Measurements from ENCODE around the gene PPP2R1B. TPM values are rescaled to one million over a fixed set of nuclear protein-coding genes. Genes with fewer than 3 reads are reported as not detected.

The PPP2R1B gene
- total and polyA plus RNA-seq, 7 donors = 9.0 to 17.8 (median 14.9) TPM

GRCh38 chr11:111693224-111693937, 72.8 kb downstream of the PPP2R1B start:
- Histone ChIP-seq H3K27me3 (no peaks in the 10 kb centered on the region), H3K4me3 (no peak overlapping the region), H3K36me3 (peaks cover 0 to 14% (median 3%) of the 10 kb centered on the region in 4 donors), H3K4me1 (peaks cover 0 to 5% (median 1%) of the 10 kb centered on the region in 4 donors), H3K27ac (no peak overlapping the region), H3K9me3 (no peaks in the 10 kb centered on the region)
- intact Hi-C loops (cut with DNase I) = no loop called here
- no peak for DNase-seq
- TF ChIP-seq POLR2A (IDR thresholded peaks at IDR 0.05) = no peak
- TF ChIP-seq CTCF (IDR thresholded peaks at IDR 0.05) = no peak
- no peak for TF ChIP-seq EP300 (IDR thresholded peaks at IDR 0.05)
- no peak for TF ChIP-seq POLR2AphosphoS5 (IDR thresholded peaks at IDR 0.05)
- WGBS, 2 donors = 94 to 95% methylated on average over 6 of the region's 6 CpGs

GRCh38 chr11:111691741-111692140, 74.4 kb downstream of the PPP2R1B start:
- 85 to 92% methylated on average over 3 of the region's 3 CpGs for WGBS, 2 donors
- H3K27me3 ChIP-seq = no peaks in the 10 kb centered on the region

GRCh38 chr11:111691176-111691575, 75.0 kb downstream of the PPP2R1B start:
- no peak for DNase-seq
- no peak overlapping the region for H3K4me3 ChIP-seq
- WGBS, 2 donors = 96% methylated on average over 2 of the region's 2 CpGs
- no peak for TF ChIP-seq POLR2AphosphoS5 (IDR thresholded peaks at IDR 0.05)
- no peak for TF ChIP-seq POLR2A (IDR thresholded peaks at IDR 0.05)
- no peak for TF ChIP-seq EP300 (IDR thresholded peaks at IDR 0.05)
- no peak for TF ChIP-seq CTCF (IDR thresholded peaks at IDR 0.05)
- intact Hi-C loops (cut with DNase I) = no loop called here
- no peak overlapping the region for H3K27ac ChIP-seq
- H3K4me1 ChIP-seq = peaks cover 0 to 4% (median 0%) of the 10 kb centered on the region in 4 donors
- peaks cover 0 to 19% (median 8%) of the 10 kb centered on the region in 4 donors for H3K36me3 ChIP-seq
- no peaks in the 10 kb centered on the region for H3K9me3 ChIP-seq
- no peaks in the 10 kb centered on the region for H3K27me3 ChIP-seq

More at GRCh38 chr11:111691741-111692140, 74.4 kb downstream of the PPP2R1B start:
- Histone ChIP-seq H3K9me3 (no peaks in the 10 kb centered on the region), H3K27ac (no peak overlapping the region), H3K36me3 (peaks cover 0 to 19% (median 8%) of the 10 kb centered on the region in 4 donors), H3K4me1 (peaks cover 0 to 5% (median under 1%) of the 10 kb centered on the region in 4 donors), H3K4me3 (no peak overlapping the region)
- DNase-seq = no peak
- TF ChIP-seq CTCF (IDR thresholded peaks at IDR 0.05) (no peak), EP300 (IDR thresholded peaks at IDR 0.05) (no peak), POLR2AphosphoS5 (IDR thresholded peaks at IDR 0.05) (no peak), POLR2A (IDR thresholded peaks at IDR 0.05) (no peak)
- intact Hi-C loops (cut with DNase I) = no loop called here

GRCh38 chr11:111688013-111688412, 78.2 kb downstream of the PPP2R1B start:
- no peak for DNase-seq
- no peak overlapping the region for H3K27ac ChIP-seq
- no peaks in the 10 kb centered on the region for H3K27me3 ChIP-seq
- TF ChIP-seq CTCF (IDR thresholded peaks at IDR 0.05) = no peak
- no peak for TF ChIP-seq POLR2A (IDR thresholded peaks at IDR 0.05)
- no peak for TF ChIP-seq EP300 (IDR thresholded peaks at IDR 0.05)
- TF ChIP-seq POLR2AphosphoS5 (IDR thresholded peaks at IDR 0.05) = no peak
- no peaks in the 10 kb centered on the region for H3K4me1 ChIP-seq
- H3K36me3 ChIP-seq = peaks cover 0 to 19% (median 8%) of the 10 kb centered on the region in 4 donors
- intact Hi-C loops (cut with DNase I) = no loop called here
- no peaks in the 10 kb centered on the region for H3K9me3 ChIP-seq
- 92 to 96% methylated on average over 7 of the region's 7 CpGs for WGBS, 2 donors
- no peak overlapping the region for H3K4me3 ChIP-seq
